Thymus (tissue), 11 donors: ENCODE measurements around the gene CDH4. TPM values are rescaled to one million over a fixed set of nuclear protein-coding genes. Genes with fewer than 3 reads are reported as not detected.

Experiments used
- DNase-seq, 9 donors: peaks; one replicate each; pipeline ENCODE4 v3.0.0-alpha.2; 2013; ENCODE audit warnings: low spot score in 9 of 9, low read depth in 6 of 9, missing footprints in 1 of 9
- H3K27ac ChIP-seq, 2 donors: one replicate each; pipeline ENCODE4 v1.5.1; 2013; ENCODE audit warnings: control low read depth in 1 of 2, low read depth in 1 of 2, low read length in 1 of 2, mild to moderate bottlenecking in 1 of 2, moderate library complexity in 1 of 2
- H3K27me3 ChIP-seq, 2 donors: one replicate each; pipeline ENCODE4 v1.5.1; 2013; ENCODE audit warnings: low read length in 1 of 2; ENCODE audit not compliant: control insufficient read depth in 2 of 2, insufficient read depth in 1 of 2
- H3K36me3 ChIP-seq, 2 donors: one replicate each; pipeline ENCODE4 v1.5.1; 2013; ENCODE audit warnings: low read length in 1 of 2, mild to moderate bottlenecking in 1 of 2, moderate library complexity in 1 of 2; ENCODE audit not compliant: control insufficient read depth in 2 of 2, insufficient read depth in 2 of 2
- H3K4me1 ChIP-seq, 2 donors: one replicate each; pipeline ENCODE4 v1.5.1; 2013; ENCODE audit warnings: low read length in 2 of 2; ENCODE audit not compliant: control insufficient read depth in 2 of 2, insufficient read depth in 2 of 2
- H3K4me3 ChIP-seq, 2 donors: one replicate each; pipeline ENCODE4 v1.5.1; 2013; ENCODE audit warnings: low read length in 2 of 2, control low read depth in 1 of 2, mild to moderate bottlenecking in 1 of 2
- H3K9me3 ChIP-seq, 2 donors: one replicate each; pipeline ENCODE4 v1.5.1; 2013; ENCODE audit warnings: low read length in 1 of 2, mild to moderate bottlenecking in 1 of 2; ENCODE audit not compliant: control insufficient read depth in 2 of 2, insufficient read depth in 1 of 2
- WGBS: extraction: QIAGEN DNeasy Blood & Tissue Kit; methylation state at CpG from one replicate; pipeline ENCODE4 v1.1.7; 2013; 5-methylcytosine and 5-hydroxymethylcytosine counted together
- polyA plus RNA-seq: library from polyadenylated mRNA; stranded (reverse); fragments of 200-250 nt; gene quantifications from one replicate; pipeline ENCODE4 v1.2.3, GENCODE V29; 2013
- total RNA-seq: library from RNA; stranded (reverse); fragments of 120-200 nt; gene quantifications from one replicate; pipeline ENCODE4 v1.2.4, GENCODE V29; 2013
- donor health status: healthy.

The CDH4 gene
- total and polyA plus RNA-seq, 2 donors, result 0.34 to 0.61 TPM

GRCh38 chr20:61249626-61250025, 2.4 kb upstream of the CDH4 start:
- Histone ChIP-seq H3K4me3 (no peak overlapping the region), H3K4me1 (no peaks in the 10 kb centered on the region), H3K27ac (no peak overlapping the region), H3K27me3 (peaks cover 41 to 46% of the 10 kb centered on the region in 2 donors), H3K9me3 (no peaks in the 10 kb centered on the region), H3K36me3 (no peaks in the 10 kb centered on the region)
- 97% methylated on average over 4 of the region's 4 CpGs for WGBS
- DNase-seq, result no peak

- Histone ChIP-seq H3K4me3 (peak overlapping the region in 1 of 2 donors; percentile 40), H3K36me3 (no peaks in the 10 kb centered on the region), H3K9me3 (no peaks in the 10 kb centered on the region), H3K27ac (no peak overlapping the region), H3K27me3 (peaks cover 49 to 60% of the 10 kb centered on the region in 2 donors), H3K4me1 (no peaks in the 10 kb centered on the region)
- under 1% methylated on average over 87 of the region's 87 CpGs for WGBS
- DNase-seq, result no peak
Measured at GRCh38 chr20:61252601-61253263, 671 bp downstream of the CDH4 start.

- DNase-seq, result no peak
- Histone ChIP-seq H3K36me3 (no peaks in the 10 kb centered on the region), H3K9me3 (no peaks in the 10 kb centered on the region), H3K27me3 (peaks cover 49 to 60% of the 10 kb centered on the region in 2 donors), H3K27ac (no peak overlapping the region), H3K4me3 (peak overlapping the region in 1 of 2 donors; percentile 40), H3K4me1 (no peaks in the 10 kb centered on the region)
- WGBS, result 1% methylated on average over 51 of the region's 51 CpGs
Measured at GRCh38 chr20:61253264-61253639, 1.2 kb downstream of the CDH4 start.

- WGBS, result 15% methylated on average over 62 of the region's 62 CpGs
- no peaks in the 10 kb centered on the region for H3K36me3 ChIP-seq
- H3K4me3 ChIP-seq, result peak overlapping the region in 1 of 2 donors; percentile 40
- H3K9me3 ChIP-seq, result no peaks in the 10 kb centered on the region
- H3K27me3 ChIP-seq, result peaks cover 49 to 60% of the 10 kb centered on the region in 2 donors
- no peak overlapping the region for H3K27ac ChIP-seq
- DNase-seq, result no peak
- H3K4me1 ChIP-seq, result no peaks in the 10 kb centered on the region
Measured at GRCh38 chr20:61253640-61254511, 1.8 kb downstream of the CDH4 start.

GRCh38 chr20:61254881-61255626, 3.0 kb downstream of the CDH4 start:
- no peaks in the 10 kb centered on the region for H3K9me3 ChIP-seq
- H3K4me3 ChIP-seq, result no peak overlapping the region
- H3K27me3 ChIP-seq, result peaks cover 47 to 52% of the 10 kb centered on the region in 2 donors
- 94% methylated on average over 11 of the region's 11 CpGs for WGBS
- DNase-seq, result no peak
- no peaks in the 10 kb centered on the region for H3K4me1 ChIP-seq
- H3K36me3 ChIP-seq, result no peaks in the 10 kb centered on the region
- no peak overlapping the region for H3K27ac ChIP-seq

- no peak for DNase-seq
- no peaks in the 10 kb centered on the region for H3K4me1 ChIP-seq
- H3K27ac ChIP-seq, result no peak overlapping the region
- 95% methylated on average over 9 of the region's 9 CpGs for WGBS
- H3K27me3 ChIP-seq, result peaks cover 39% of the 10 kb centered on the region in 2 donors
- no peaks in the 10 kb centered on the region for H3K9me3 ChIP-seq
- H3K4me3 ChIP-seq, result no peak overlapping the region
- no peaks in the 10 kb centered on the region for H3K36me3 ChIP-seq
Measured at GRCh38 chr20:61256365-61256764, 4.3 kb downstream of the CDH4 start.

GRCh38 chr20:61256824-61257223, 4.8 kb downstream of the CDH4 start:
- Histone ChIP-seq H3K4me3 (no peak overlapping the region), H3K27me3 (peaks cover 34% of the 10 kb centered on the region in 2 donors), H3K36me3 (no peaks in the 10 kb centered on the region), H3K27ac (no peak overlapping the region), H3K4me1 (no peaks in the 10 kb centered on the region), H3K9me3 (no peaks in the 10 kb centered on the region)
- 44% methylated on average over 7 of the region's 7 CpGs for WGBS
- DNase-seq, result no peak

- WGBS, result 97% methylated on average over 20 of the region's 20 CpGs
- no peak for DNase-seq
- H3K4me1 ChIP-seq, result no peaks in the 10 kb centered on the region
- no peaks in the 10 kb centered on the region for H3K36me3 ChIP-seq
- no peaks in the 10 kb centered on the region for H3K9me3 ChIP-seq
- H3K27ac ChIP-seq, result no peak overlapping the region
- H3K27me3 ChIP-seq, result peaks cover 26 to 32% of the 10 kb centered on the region in 2 donors
- H3K4me3 ChIP-seq, result no peak overlapping the region
Measured at GRCh38 chr20:61257611-61258010, 5.5 kb downstream of the CDH4 start.

- no peak for DNase-seq
- peaks cover 7 to 13% of the 10 kb centered on the region in 2 donors for H3K27me3 ChIP-seq
- H3K9me3 ChIP-seq, result no peaks in the 10 kb centered on the region
- WGBS, result 89% methylated on average over 3 of the region's 3 CpGs
- no peaks in the 10 kb centered on the region for H3K4me1 ChIP-seq
- no peak overlapping the region for H3K4me3 ChIP-seq
- no peak overlapping the region for H3K27ac ChIP-seq
- H3K36me3 ChIP-seq, result no peaks in the 10 kb centered on the region
Measured at GRCh38 chr20:61259741-61260140, 7.7 kb downstream of the CDH4 start.
